ENCODE results near the gene CDK6. TPM values are rescaled to one million over a fixed set of nuclear protein-coding genes. Genes with fewer than 3 reads are reported as not detected.

CDK6 gene
- total RNA-seq, 1 donor from 2014 or later: 23.3 TPM

- no peaks in the 10 kb centered on the region for H3K27me3 Mint-ChIP-seq
- H3K36me3 Mint-ChIP-seq (ENCODE audit: insufficient read depth): no peaks in the 10 kb centered on the region
- H3K9me3 Mint-ChIP-seq (ENCODE audit: low read depth): no peaks in the 10 kb centered on the region
- no peak overlapping the region for H3K4me3 Mint-ChIP-seq (ENCODE audit: low read depth)
- peaks cover 4% of the 10 kb centered on the region for H3K4me1 Mint-ChIP-seq (ENCODE audit: low read depth)
- no peak overlapping the region for H3K27ac Mint-ChIP-seq
- no peak for DNase-seq (ENCODE audit: low spot score, unreplicated experiment)
- no peak for TF ChIP-seq CTCF (IDR thresholded peaks at IDR 0.05; ENCODE audit: unreplicated experiment)
Measured at GRCh38 chr7:92715963-92716362, 120.4 kb downstream of the CDK6 start.

- H3K36me3 Mint-ChIP-seq (ENCODE audit: insufficient read depth): no peaks in the 10 kb centered on the region
- H3K9me3 Mint-ChIP-seq (ENCODE audit: low read depth): no peaks in the 10 kb centered on the region
- DNase-seq (ENCODE audit: low spot score, unreplicated experiment): no peak
- H3K4me1 Mint-ChIP-seq (ENCODE audit: low read depth): peaks cover 4% of the 10 kb centered on the region
- no peak overlapping the region for H3K27ac Mint-ChIP-seq
- no peaks in the 10 kb centered on the region for H3K27me3 Mint-ChIP-seq
- TF ChIP-seq CTCF (IDR thresholded peaks at IDR 0.05; ENCODE audit: unreplicated experiment): no peak
- H3K4me3 Mint-ChIP-seq (ENCODE audit: low read depth): no peak overlapping the region
Measured at GRCh38 chr7:92714767-92715166, 121.6 kb downstream of the CDK6 start.

- Mint-ChIP-seq H3K4me1 (ENCODE audit: low read depth) (peaks cover 4% of the 10 kb centered on the region), H3K4me3 (ENCODE audit: low read depth) (no peak overlapping the region), H3K36me3 (ENCODE audit: insufficient read depth) (no peaks in the 10 kb centered on the region), H3K9me3 (ENCODE audit: low read depth) (no peaks in the 10 kb centered on the region), H3K27ac (no peak overlapping the region), H3K27me3 (no peaks in the 10 kb centered on the region)
- no peak for DNase-seq (ENCODE audit: low spot score, unreplicated experiment)
- no peak for TF ChIP-seq CTCF (IDR thresholded peaks at IDR 0.05; ENCODE audit: unreplicated experiment)
Measured at GRCh38 chr7:92714280-92714679, 122.1 kb downstream of the CDK6 start.

- Mint-ChIP-seq H3K27ac (no peak overlapping the region), H3K27me3 (no peaks in the 10 kb centered on the region), H3K4me3 (ENCODE audit: low read depth) (no peak overlapping the region), H3K9me3 (ENCODE audit: low read depth) (peaks cover 6% of the 10 kb centered on the region), H3K36me3 (ENCODE audit: insufficient read depth) (peaks cover 4% of the 10 kb centered on the region), H3K4me1 (ENCODE audit: low read depth) (peaks cover 4% of the 10 kb centered on the region)
- TF ChIP-seq CTCF (IDR thresholded peaks at IDR 0.05; ENCODE audit: unreplicated experiment): no peak
- DNase-seq (ENCODE audit: low spot score, unreplicated experiment): no peak
Measured at GRCh38 chr7:92709912-92710311, 126.5 kb downstream of the CDK6 start.

- H3K36me3 Mint-ChIP-seq (ENCODE audit: insufficient read depth): peaks cover 5% of the 10 kb centered on the region
- H3K27me3 Mint-ChIP-seq: no peaks in the 10 kb centered on the region
- TF ChIP-seq CTCF (IDR thresholded peaks at IDR 0.05; ENCODE audit: unreplicated experiment): no peak
- no peak overlapping the region for H3K4me3 Mint-ChIP-seq (ENCODE audit: low read depth)
- peaks cover 4% of the 10 kb centered on the region for H3K4me1 Mint-ChIP-seq (ENCODE audit: low read depth)
- H3K27ac Mint-ChIP-seq: no peak overlapping the region
- H3K9me3 Mint-ChIP-seq (ENCODE audit: low read depth): peaks cover 6% of the 10 kb centered on the region
- DNase-seq (ENCODE audit: low spot score, unreplicated experiment): no peak
Measured at GRCh38 chr7:92709150-92709549, 127.2 kb downstream of the CDK6 start.
